Nephron (organoid): ENCODE results near the gene GNAT2.

ENCODE experiments used
- H3K27ac Mint-ChIP-seq, 3 experiments: 2 replicates each; pipeline ENCODE4 v1.8.0; 2020; ENCODE audit warnings: mixed read lengths in 3 of 3, mild to moderate bottlenecking in 2 of 3, moderate library complexity in 1 of 3
- H3K27me3 Mint-ChIP-seq: 2 replicates; pipeline ENCODE4 v1.8.0; 2021; ENCODE audit warnings: low read depth, mild to moderate bottlenecking, moderate library complexity, mixed read lengths
- H3K36me3 Mint-ChIP-seq: 2 replicates; pipeline ENCODE4 v1.8.0; 2020; ENCODE audit warnings: low read depth, mixed read lengths
- H3K4me1 Mint-ChIP-seq: 2 replicates; pipeline ENCODE4 v1.8.0; 2020; ENCODE audit warnings: mixed read lengths
- H3K4me3 Mint-ChIP-seq, 3 experiments: 2 replicates each; pipeline ENCODE4 v1.8.0; 2020; ENCODE audit warnings: mild to moderate bottlenecking in 3 of 3, mixed read lengths in 3 of 3, moderate library complexity in 2 of 3
- H3K9me3 Mint-ChIP-seq: 2 replicates; pipeline ENCODE4 v1.8.0; 2020; ENCODE audit warnings: mixed read lengths
- TF ChIP-seq, protein P1 (sequence below), 3 experiments: fragments of 200-600 bp; sonication (generic); IDR thresholded peaks; one replicate each; pipeline ENCODE4 v1.5.0; 2021; ENCODE audit warnings: antibody characterized with exemption in 3 of 3; ENCODE audit not compliant: unreplicated experiment in 3 of 3

GNAT2 gene

DNA sequence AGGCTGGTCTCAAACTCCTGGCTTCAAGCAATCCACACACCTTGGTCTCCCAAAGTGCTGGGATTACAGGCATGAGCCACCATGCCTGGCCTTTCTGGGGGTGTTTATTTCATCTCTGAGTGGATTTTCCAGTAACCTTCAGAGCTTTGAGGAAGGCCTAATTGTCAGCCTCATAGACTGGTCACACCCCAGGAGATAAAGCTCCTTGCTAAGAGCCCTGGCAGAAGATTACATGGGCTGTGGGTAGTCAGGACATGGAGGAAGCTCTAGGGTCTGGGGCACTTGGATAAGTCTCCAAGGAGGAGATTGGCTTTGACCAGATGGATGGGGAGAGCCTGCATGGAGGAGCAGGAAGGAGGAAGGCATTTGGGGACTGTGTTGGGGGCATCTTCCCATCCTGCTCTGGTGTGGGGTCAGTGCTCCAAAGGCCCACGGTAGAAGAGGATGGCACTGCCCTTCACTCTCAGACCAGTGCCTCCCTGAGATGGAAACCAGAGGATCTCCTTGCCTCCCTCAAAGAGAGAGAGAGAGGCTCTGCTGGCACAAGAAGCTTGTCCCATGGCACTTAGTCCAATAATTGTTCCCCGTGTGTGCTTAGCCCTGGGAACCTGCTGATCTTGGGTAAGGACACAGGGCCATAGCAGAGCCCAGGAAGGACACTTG, 21.8 kb upstream of the GNAT2 start:
- peaks cover 24% of the 10 kb centered on the region for H3K4me1 Mint-ChIP-seq
- no peak overlapping the region for H3K27ac Mint-ChIP-seq
- peaks cover 3% of the 10 kb centered on the region for H3K9me3 Mint-ChIP-seq
- H3K36me3 Mint-ChIP-seq, result no peaks in the 10 kb centered on the region
- TF ChIP-seq, protein P1, sequence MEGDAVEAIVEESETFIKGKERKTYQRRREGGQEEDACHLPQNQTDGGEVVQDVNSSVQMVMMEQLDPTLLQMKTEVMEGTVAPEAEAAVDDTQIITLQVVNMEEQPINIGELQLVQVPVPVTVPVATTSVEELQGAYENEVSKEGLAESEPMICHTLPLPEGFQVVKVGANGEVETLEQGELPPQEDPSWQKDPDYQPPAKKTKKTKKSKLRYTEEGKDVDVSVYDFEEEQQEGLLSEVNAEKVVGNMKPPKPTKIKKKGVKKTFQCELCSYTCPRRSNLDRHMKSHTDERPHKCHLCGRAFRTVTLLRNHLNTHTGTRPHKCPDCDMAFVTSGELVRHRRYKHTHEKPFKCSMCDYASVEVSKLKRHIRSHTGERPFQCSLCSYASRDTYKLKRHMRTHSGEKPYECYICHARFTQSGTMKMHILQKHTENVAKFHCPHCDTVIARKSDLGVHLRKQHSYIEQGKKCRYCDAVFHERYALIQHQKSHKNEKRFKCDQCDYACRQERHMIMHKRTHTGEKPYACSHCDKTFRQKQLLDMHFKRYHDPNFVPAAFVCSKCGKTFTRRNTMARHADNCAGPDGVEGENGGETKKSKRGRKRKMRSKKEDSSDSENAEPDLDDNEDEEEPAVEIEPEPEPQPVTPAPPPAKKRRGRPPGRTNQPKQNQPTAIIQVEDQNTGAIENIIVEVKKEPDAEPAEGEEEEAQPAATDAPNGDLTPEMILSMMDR (IDR thresholded peaks at IDR 0.05; ENCODE audit: unreplicated experiment in 3 of 3), result no peak
- peaks cover 7% of the 10 kb centered on the region for H3K27me3 Mint-ChIP-seq
- no peak overlapping the region for H3K4me3 Mint-ChIP-seq

DNA sequence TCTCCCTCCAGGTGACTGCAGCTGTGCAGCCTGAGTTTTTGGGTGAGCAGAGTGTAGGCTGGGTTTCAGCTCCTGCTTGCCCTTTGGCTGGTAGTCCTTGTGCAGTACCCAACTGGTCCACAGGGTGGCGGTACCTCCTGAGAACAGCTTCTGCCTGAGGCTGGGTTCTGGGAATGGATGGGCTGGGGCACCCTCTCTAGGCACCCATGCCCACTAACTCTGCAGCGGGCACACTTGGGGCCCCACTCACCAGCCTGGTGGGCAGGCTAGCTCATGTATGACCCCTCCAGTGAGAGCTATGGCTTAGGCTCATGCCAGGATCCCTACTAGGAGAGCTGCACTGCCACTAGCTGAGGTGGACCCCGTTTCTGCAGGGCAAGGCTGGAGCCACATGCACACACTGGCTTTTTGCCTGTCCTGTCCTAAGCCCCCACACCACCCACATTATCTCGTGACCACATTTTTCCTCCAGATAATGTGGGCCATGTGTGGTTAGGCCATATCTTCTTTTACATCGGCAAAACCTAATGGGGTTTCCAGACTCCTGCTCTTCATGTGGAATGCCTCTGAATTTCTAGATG, 21.0 kb upstream of the GNAT2 start:
- H3K4me3 Mint-ChIP-seq, result no peak overlapping the region
- H3K4me1 Mint-ChIP-seq, result peaks cover 32% of the 10 kb centered on the region
- peaks cover 7% of the 10 kb centered on the region for H3K27me3 Mint-ChIP-seq
- H3K9me3 Mint-ChIP-seq, result peaks cover 3% of the 10 kb centered on the region
- H3K36me3 Mint-ChIP-seq, result no peaks in the 10 kb centered on the region
- TF ChIP-seq, protein P1 (IDR thresholded peaks at IDR 0.05; ENCODE audit: unreplicated experiment in 3 of 3), result peak; percentile 86 to 95 (median 93)
- H3K27ac Mint-ChIP-seq, result peak overlapping the region in 1 of 3 experiments; percentile 80

DNA sequence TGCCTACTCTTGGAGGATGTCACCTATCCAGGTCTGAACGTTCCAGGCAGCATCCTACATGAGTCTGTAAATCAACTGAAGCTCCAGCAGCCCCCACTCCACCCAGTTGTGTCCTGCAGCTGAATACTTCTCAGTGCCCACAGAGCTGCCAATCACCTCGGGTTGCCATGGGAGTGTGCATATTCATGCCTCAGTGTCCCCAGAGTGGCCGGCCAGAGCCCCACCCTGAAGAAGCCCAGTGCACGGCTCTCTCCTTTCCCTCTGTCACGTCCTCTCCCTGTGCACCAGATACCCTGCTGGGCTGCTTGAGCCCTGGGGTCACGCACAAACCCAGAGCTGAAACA, 20.4 kb upstream of the GNAT2 start:
- Mint-ChIP-seq H3K27me3 (peaks cover 4% of the 10 kb centered on the region), H3K4me1 (peaks cover 32% of the 10 kb centered on the region), H3K4me3 (no peak overlapping the region), H3K9me3 (no peaks in the 10 kb centered on the region), H3K36me3 (no peaks in the 10 kb centered on the region), H3K27ac (peak overlapping the region in 1 of 3 experiments; percentile 80)
- TF ChIP-seq, protein P1 (IDR thresholded peaks at IDR 0.05; ENCODE audit: unreplicated experiment in 3 of 3), result no peak

DNA sequence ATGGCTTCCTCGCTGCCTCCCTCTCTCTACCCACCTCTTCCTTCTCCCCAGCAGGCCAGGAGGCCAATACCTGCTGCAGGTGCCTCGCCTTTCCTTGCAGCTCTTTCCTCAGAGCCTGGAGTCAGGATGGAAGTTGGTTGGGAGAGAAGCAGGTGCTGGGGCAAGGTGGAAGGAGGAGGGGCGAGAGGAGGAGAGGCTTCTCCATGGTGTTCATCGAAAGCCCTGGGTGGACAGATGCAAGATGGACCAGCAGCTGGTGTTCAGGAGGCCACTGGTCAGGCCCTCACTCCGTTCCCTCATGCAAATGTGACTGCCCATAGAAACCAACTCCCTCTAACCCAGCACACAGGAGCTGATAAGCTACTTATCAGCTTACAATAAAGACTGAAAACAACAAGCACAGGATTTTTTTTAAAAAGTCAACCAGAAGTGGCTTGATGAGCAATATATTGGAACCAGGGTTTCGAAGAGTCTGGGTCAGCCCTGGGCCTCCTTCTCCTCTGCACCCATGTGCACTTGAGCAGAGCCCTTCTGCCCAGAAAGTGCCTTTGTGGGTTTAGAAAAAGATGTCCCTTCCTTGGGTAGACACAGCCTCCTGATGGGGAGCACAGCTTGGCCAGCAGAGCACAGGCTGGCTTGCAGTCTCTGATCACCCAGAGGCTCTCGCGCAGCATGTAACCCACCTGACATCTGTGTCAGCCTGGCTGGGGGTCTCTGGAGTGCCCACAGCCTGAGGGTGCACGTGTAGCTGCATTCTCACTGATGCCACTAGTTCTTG, 19.8 kb upstream of the GNAT2 start:
- Mint-ChIP-seq H3K4me1 (peaks cover 31% of the 10 kb centered on the region), H3K27ac (no peak overlapping the region), H3K27me3 (peaks cover 4% of the 10 kb centered on the region), H3K4me3 (no peak overlapping the region), H3K9me3 (no peaks in the 10 kb centered on the region), H3K36me3 (peaks cover 3% of the 10 kb centered on the region)
- TF ChIP-seq, protein P1 (IDR thresholded peaks at IDR 0.05; ENCODE audit: unreplicated experiment in 3 of 3), result no peak

DNA sequence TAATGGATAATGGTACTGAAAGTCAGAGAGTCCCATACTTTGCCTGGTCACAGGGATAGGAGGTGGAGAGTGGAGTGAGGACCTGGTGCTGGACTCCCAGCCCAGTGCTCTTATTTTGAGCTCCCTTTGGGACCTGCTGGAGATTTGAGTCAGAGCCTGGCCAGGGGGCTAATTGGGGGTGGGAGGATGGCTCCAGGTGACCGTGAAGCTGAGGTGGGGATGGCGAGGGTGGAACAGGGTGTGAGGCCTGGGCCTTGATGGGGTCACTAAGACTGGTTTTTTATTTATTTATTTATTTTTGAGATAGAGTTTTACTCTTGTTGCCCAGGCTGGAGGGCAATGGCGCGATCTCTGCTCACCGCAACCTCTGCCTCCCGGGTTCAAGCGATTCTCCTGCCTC, 18.0 kb upstream of the GNAT2 start:
- no peaks in the 10 kb centered on the region for H3K9me3 Mint-ChIP-seq
- no peak overlapping the region for H3K27ac Mint-ChIP-seq
- TF ChIP-seq, protein P1 (IDR thresholded peaks at IDR 0.05; ENCODE audit: unreplicated experiment in 3 of 3), result no peak
- H3K4me1 Mint-ChIP-seq, result peaks cover 37% of the 10 kb centered on the region
- peaks cover 4% of the 10 kb centered on the region for H3K27me3 Mint-ChIP-seq
- H3K4me3 Mint-ChIP-seq, result no peak overlapping the region
- H3K36me3 Mint-ChIP-seq, result peaks cover 4% of the 10 kb centered on the region
